Stimulated activated CD4-positive, alpha-beta T cell treated with anti-CD3 and anti-CD28 coated beads, TNF-alpha, amount 100 ng/mL, for 4 hours (primary cell): ENCODE measurements around the gene ARHGAP23.
"Not testable (repeated sequence)": the region's sequence is repeated elsewhere in the genome, so short reads cannot be mapped to it uniquely, and the experiment has no call there.

Experiments used
- DNase-seq, 3 experiments: peaks; one replicate each; pipeline ENCODE4 v3.0.0-alpha.2; 2020; ENCODE audit warnings: low read depth in 3 of 3

ARHGAP23 gene

DNA sequence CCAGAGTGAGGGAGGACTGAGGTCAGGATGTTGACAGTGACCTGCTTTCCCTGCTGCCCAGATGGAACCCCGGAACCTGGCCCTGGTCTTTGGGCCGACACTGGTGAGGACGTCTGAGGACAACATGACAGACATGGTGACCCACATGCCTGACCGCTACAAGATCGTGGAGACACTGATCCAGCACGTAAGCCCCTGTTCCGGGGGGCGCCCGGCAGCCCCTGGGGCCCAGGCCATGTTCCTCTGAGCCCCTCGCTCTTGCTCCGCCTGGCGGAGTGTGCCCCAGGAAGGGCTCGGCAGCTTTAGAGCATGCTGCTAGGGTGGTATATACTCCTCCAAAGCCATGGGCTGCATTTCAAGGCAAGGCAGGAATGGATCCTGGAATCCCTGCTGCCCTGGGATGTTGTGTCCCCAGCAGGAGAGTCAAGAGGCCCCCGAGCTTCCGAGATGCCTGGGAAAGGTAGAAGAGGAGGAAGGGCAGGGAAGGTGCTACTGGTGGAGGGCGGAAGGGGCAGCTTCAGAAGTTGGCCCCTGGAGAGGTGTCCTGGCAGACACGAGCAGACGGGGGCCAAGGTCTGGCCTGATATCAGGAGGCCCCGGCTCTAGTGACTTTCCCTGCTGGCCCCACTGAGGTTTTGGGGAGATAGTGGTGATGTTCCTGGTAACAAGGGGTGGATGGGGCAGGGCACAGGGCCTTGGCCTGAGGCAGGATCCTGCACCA, 63.2 kb downstream of the ARHGAP23 start:
- DNase-seq = not testable (repeated sequence)

DNA sequence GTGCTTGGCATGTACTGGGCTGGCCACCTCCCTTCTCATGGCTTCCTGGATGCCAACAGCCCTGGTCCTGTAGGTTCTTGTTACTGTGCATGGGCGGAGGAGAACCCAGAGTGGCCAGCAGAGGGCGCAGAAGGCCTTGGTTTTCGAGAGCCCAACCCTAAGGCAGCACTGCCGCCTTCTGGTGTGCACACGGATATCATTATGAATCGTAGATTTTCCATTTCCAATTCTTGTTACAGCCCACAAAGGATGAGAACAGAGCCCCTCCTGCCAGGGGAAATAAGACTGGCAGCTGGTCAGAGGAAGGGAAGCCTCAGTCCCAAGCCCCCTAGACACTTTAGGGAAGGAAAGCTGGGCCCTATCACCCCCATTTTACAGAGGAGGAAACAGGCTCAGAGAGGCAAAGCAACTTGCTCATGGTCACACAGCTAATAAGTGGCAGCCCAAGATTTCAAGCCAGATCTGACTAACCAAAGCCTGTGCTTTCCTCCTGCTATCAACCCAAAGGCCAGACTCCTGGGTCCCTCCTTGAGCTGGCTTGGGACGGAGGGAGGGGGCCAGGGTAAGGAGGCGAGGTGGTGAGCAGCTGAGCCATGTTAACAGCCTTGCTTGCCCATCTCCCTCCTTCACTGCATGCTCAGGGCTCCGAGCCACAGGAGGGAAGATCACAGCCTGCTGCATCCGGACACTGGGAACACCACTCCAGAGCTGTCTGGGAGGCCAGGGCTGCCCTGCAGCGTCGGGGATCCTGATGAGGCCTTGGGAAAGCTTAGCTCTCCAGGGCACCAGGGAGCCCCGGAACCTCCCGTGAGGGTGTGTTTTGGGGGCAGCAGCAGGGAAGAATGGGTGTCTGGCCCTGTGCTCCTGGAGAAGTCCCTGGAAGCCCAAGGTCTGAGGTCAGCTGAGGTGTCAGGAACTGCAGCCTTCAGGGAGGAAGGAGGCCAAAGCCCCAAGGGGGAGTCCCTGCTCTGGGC, 64.1 kb downstream of the ARHGAP23 start:
- peak; percentile 83 to 87 (median 84) for DNase-seq

DNA sequence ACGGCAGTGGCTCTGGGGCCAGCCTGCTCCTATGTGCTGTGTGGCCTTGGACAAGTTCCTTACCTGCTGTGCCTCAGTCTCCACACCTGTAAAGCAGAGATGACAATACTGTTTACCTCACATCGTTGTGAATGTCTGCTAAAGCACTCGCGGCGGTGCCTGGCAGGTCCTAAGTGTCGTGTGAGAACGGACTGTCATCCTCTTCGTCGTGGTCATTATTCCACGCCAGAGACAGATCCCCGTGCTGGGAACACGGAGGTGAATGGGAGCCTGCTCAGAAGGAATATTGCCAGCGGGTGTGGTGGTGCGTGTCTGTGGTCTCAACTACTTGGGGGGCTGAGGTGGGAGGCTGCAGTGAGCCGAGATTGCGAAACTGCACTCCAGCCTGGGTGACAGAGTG, 65.9 kb downstream of the ARHGAP23 start:
- DNase-seq = not testable (repeated sequence)

DNA sequence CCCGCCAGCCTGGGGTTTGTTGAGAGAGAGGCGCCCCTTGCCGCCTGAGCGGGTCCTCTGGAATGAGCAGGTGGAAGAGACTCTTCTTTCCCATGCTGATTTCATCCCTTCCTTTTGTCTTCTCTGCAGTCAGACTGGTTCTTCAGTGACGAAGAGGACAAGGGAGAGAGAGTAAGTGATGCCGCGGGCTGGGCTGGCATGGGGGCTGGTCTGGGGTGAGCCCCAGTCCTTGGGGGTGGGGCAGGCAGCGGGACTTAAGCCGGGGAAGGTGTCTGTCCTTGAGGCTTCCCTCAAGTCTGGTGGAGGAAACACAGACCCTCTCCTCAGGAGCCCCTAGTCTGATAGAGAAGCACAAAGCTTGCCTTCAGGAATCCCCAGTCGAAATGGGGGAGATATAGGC, 69.4 kb downstream of the ARHGAP23 start:
- not testable (repeated sequence) for DNase-seq

DNA sequence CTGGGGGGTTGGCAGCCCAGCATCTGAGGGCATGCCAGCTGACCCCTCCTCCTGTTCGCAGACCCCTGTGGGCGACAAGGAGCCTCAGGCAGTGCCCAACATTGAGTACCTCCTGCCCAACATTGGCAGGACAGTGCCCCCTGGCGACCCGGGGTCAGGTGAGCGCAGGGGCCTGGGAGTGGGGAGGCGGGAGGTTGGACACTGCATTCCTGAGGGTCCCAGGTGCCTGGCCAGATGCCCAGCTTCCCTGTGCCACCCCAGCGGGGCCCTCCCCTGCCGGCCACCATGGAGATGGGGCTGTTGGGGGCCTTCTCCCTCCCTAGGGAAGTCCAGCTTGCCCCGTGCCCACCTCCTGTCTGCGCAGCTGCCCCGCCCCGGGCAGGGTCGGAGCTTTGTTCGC, 70.1 kb downstream of the ARHGAP23 start:
- no peak for DNase-seq

DNA sequence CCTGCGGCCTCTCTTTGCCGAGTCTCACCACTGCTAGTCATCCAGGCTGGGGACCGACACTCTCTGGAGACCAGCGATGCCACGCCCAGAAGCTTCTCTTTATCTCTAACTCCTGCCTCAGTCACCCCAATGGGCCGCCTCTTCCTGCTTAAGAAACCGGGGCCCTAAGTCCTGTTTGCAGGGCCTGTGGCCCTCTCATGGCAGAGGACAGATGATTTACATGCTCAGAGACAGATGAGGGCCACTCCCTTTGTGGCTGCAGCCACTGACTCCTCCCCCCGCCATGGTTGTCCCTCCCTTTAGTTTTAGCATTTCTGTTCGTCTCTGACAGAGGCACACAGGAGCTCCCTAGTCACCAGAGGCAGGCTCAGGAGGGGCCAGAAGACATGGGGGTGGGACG, 71.0 kb downstream of the ARHGAP23 start:
- not testable (repeated sequence) for DNase-seq

DNA sequence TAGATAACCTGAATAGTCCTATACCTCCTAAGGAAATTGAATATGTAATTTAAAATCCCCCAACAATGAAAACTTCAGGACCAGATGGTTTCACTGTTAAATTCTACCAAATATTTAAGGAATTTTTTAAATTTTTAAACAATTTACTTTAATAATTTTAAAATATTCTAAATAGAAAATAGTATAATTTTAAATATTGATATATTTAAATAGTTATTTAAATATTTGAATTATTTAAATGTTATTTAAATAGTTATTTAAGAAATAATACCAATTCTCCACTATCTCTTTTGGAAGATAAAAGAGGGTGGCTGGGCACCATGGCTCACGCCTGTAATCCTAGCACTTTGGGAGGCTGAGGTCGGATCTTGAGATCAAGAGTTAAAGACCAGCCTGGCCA, 73.5 kb downstream of the ARHGAP23 start:
- DNase-seq = not testable (repeated sequence)

DNA sequence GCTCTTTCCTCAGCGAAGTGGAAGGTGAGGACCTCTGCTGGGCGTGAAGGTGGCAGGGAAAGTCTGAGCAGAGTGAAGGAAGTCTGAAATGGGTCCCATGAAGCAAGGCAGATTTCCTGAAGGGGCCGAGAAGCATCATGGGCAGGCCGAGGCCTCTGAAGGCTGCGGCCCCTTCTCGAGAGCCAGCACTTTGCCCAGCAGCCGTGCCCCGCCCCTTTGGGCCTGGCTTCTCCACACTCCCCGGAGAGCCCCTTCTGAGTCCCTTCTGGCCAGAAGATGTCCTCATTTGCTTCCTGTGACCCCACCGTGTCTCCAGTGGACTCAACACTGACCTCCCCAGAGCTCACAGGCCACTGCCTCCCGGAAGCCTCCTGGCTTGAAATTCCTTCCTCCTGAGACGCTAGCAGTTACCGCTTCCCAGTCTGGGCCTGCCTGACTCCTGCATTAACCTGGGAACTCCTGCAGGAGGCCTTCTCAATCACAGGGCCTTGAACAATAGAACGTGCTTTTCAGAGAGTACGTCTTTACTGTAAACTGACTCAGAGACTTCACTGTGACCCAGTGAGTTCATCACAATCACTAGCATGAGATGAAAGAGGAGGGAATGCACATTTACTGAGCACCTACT, 75.1 kb downstream of the ARHGAP23 start:
- DNase-seq = not testable (repeated sequence)

DNA sequence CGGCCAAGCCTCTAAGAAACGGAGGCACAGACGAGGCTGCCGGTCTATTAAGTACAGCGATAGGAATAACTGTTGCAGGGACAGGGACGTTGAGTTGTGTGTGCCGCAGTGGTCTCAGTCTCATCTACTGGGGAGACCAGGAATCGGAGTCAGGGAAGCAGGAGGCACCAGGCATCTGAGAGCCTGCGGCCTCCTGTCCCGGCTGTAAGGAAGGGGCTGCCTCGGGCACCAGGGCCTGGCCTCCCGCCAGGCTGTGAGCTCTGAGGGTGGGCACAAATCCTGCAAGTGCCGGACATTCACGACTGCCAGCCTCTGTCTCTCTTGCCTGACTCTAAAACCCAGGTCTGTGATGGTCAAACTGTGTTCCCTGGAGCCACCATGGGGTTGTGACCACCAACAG, 76.0 kb downstream of the ARHGAP23 start:
- DNase-seq = no peak

DNA sequence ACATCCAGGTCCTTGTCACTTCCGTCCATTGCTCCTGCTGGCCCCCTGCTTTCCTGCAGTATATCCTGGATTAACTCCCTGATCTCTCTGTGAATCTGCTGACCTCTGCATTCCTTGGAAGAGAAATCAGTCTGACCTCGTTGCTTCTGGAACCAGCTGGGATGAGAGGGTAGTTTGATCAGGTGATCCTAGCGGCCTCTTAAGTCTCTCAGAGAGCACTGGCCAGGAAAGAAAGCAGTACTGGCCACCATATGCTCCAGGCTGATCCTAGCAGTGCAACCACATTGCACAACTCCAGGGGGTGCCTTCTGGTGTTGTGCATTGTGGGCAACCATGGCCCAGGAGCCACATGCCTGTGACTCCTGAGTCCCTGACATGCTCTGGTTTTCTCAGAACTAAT, 79.2 kb downstream of the ARHGAP23 start:
- no peak for DNase-seq

DNA sequence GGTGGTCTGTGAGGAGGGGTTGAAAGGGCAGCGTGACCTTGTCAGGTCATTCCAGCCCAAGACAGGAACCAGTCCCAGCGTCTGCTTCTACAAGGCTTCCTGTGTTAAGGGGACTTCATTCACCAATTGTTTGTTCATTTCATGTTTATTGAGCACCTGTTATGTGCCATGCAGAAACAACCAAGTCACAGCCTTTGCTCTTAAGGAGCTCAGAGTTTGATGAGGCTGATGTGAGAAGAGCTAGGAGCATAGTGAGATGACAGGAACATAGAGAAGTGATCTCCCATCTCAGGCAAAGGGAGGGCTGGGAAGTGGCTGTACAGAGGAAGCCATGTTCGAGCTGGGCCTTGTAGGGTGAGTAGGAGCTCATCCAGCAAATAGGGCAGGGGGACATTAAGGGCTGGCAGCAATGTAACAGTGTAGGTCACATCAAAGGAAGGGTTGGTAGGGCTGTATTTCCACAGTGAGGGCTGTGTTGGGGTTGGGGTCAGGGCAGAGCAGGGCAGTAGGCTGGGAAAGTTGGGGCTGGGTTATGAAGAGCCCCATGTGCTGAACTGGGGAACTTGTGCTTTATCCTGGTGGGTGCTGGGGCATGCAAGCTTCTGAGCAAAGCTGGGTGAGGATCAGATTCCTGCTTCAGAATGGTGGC, 79.8 kb downstream of the ARHGAP23 start:
- DNase-seq = no peak

DNA sequence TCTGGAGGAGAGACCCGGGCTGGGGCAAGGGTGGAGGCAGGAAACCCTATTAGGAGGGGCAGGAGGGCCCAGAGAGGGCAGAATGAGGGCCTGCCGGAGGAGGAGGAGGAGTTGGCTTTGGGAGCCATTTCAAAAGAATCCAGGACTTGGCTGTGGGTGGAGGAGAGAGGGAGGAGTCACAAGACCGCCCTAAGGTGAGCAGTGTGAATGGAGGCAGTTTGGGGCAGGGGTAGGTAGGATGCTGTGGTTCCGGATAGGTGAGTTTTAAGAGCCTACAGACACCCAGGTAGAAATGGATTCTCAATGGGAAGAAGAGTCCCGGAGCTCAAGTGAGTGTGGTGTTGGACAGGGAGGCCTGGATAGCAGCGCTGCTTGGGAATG, 80.3 kb downstream of the ARHGAP23 start:
- DNase-seq = no peak

DNA sequence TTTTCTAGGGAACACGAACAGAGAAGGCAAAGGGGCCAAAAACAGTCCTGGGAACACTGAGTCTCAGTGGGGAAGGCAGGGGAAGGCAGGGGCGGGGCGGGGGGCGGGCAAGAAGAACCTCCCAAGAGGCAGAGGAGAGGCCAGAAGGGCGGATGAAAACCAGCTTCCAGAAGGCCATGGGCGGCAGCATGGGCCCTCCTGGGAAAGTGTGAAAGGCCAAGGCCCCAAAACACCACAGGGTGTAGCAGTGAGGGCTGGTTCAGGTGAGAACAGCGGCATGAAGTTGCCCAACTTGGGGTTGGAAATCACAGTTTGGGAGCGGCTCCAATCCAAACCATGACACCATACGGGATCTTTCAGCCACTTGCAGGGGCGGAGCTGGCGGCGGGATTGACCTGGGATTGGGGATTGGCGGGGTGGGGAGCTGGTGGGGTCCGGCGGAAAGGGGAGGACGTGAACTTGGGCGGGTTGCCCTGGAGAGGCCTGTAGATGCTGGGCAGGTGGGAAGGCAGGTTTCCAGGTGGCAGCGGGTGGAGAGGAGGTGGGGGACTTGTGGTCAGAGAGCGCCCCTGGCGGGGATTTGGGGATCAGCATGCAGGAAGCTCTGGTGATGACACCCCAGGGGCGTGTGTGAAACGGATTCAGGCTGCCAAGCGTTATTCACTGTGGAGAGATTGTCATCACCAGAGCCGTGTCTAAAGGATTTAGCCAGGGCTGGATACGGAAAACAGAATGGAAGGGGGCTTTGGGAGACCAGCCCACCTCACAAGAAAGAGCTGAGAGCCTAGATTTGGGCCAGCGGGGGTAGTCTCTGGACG, 80.9 kb downstream of the ARHGAP23 start:
- DNase-seq = peak; percentile 47 to 56 (median 52)

DNA sequence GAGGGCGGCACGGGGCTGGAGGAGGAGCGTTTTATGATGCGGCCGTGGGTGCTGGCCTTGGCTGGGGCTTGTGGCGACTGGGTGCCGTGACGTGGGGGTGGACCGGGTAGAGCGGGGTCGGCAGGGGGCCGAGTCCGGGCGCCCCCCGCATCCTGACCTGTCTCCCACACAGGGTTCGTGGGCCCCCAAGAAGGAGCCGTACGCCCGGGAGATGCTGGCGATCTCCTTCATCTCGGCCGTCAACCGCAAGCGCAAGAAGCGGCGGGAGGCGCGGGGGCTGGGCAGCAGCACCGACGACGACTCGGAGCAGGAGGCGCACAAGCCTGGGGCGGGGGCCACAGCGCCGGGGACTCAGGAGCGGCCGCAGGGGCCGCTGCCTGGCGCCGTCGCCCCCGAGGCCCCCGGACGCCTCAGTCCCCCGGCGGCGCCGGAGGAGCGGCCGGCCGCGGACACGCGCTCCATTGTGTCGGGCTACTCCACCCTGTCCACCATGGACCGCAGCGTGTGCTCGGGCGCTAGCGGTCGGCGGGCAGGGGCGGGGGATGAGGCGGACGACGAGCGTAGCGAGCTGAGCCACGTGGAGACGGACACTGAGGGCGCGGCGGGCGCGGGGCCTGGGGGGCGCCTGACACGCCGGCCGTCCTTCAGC, 81.6 kb downstream of the ARHGAP23 start:
- no peak for DNase-seq

DNA sequence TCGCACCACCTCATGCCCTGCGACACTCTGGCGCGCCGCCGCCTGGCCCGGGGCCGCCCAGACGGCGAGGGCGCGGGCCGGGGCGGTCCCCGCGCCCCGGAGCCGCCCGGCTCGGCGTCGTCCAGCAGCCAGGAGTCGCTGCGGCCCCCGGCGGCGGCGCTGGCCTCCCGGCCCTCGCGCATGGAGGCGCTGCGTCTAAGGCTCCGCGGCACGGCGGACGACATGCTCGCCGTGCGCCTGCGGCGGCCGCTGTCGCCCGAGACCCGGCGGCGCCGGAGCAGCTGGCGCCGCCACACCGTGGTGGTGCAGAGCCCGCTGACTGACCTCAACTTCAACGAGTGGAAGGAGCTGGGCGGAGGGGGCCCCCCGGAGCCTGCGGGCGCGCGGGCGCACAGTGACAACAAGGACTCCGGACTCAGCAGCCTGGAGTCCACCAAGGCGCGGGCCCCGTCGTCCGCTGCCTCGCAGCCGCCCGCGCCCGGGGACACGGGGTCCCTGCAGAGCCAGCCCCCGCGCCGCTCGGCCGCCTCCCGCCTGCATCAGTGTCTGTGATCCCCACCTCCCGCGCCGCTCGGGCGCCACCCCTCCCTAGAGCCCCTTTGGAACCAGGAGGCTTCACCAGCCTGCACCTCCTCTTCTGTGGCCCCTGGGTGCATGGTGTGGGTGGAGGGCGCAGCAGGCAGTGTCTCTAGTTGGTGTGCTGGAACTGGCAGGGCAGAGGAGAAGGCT, 82.3 kb downstream of the ARHGAP23 start:
- DNase-seq = no peak

DNA sequence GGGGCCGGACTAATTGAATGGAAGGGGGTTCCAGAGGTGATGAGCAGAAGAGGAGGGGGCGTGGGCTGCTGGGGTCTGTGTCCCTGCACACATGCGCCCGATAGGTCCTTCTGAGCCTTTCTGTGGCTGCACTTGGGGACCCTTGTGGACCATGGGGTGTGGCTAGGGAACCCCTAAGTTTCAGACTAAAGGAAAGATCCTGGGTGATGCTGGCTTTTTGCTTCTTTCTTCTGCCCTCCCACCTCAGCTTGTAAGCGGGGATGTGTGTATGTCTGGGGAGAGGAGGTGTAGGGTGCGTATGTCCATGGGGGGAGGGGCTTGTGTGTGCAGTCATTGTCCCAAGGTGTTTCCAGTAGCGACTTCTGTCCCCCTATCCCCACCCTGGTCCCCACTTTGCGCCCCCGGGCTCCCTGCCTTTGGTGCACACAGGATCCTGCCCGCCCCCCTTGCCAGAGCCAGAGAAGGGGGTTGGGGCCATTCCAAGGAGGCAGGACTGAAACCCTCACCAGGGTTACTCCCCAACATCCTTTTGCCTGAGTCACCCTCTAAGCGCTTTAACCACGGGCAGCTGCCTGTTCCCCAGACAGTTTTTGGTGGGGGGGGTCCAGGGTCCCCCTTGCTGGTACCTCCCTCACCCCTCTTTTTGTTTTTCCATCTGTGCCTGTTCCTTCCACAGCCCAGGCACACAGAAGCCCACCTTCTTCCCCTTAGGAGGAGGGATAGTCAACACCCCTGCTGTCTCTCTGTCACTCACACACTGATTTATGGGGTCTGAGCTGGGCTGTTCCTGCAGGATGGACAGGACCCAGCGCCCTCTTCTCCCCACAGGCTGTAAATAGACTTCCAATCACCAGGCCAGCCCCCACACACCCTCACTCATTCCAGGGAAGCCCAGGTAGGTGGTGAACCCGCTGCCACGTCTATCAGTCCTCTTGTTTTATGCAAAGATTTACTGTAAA, 83.2 kb downstream of the ARHGAP23 start:
- no peak for DNase-seq

DNA sequence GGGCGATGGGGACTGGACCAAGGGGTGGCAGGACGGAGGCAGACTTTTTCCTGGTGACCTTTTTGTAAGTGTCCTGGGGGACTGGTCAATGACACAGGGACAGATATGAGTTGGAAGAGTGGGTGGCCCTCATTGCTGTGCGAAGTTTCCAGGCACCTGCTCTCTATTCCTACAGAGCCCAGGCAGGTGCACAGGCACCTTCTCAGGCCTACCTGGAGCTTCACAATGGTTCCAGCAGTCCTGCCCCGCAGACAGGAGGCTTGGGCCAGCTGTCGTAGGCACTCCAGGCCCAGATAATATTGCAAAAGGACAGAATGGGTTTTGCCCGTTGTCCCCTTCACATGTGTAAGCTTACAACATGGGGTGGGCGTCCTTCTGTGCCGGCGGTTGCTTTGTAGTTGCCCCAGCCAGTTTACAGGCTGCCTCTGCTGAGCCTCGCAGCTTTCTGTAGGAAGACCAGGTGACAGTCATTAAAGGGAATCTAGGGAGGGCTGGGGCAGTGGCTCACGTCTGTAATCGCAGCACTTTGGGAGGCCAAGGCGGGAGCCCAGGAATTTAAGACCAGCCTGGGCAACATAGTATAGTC, 84.3 kb downstream of the ARHGAP23 start:
- DNase-seq = no peak

DNA sequence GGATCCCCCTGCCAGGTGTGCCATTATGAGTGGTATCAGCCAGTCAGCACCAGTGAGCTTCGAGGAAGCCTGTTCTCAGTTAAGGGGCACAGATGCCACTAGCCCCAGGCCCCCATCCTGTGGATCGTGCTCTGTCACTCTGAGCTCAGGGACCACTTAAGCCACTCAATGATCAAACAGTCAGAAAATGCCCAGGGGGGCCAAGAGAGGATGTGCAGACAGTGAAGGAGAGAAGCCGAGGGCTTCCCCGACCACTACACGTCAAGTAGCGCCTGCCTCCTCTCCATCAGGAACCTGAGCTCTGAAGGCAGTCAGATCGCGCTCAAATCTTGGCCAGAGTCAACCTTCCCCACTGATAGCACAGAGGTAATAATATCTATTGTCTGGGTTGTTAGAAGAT, 98.3 kb downstream of the ARHGAP23 start:
- not testable (repeated sequence) for DNase-seq
